ENCODE results near the gene MTHFR.

Gene MTHFR

GRCh38 chr1:11781297-11781696, 24.5 kb downstream of the MTHFR start:
- no peak for DNase-seq (ENCODE audit: low read depth)

GRCh38 chr1:11780380-11781147, 25.2 kb downstream of the MTHFR start:
- DNase-seq (ENCODE audit: low read depth): no peak

GRCh38 chr1:11779715-11780379, 25.9 kb downstream of the MTHFR start:
- DNase-seq (ENCODE audit: low read depth): no peak

GRCh38 chr1:11778844-11779623, 26.7 kb downstream of the MTHFR start:
- DNase-seq (ENCODE audit: low read depth): no peak

- no peak for DNase-seq (ENCODE audit: low read depth)
Observed at GRCh38 chr1:11778336-11778735, 27.4 kb downstream of the MTHFR start.

- no peak for DNase-seq (ENCODE audit: low read depth)
Observed at GRCh38 chr1:11777658-11778322, 28.0 kb downstream of the MTHFR start.

- DNase-seq (ENCODE audit: low read depth): no peak
Observed at GRCh38 chr1:11774753-11775152, 31.0 kb downstream of the MTHFR start.

GRCh38 chr1:11772458-11772857, 33.3 kb downstream of the MTHFR start:
- no peak for DNase-seq (ENCODE audit: low read depth)

- DNase-seq (ENCODE audit: low read depth): no peak
Observed at GRCh38 chr1:11771481-11772043, 34.2 kb downstream of the MTHFR start.

GRCh38 chr1:11770011-11770410, 35.8 kb downstream of the MTHFR start:
- DNase-seq (ENCODE audit: low read depth): no peak

- DNase-seq (ENCODE audit: low read depth): no peak
Observed at GRCh38 chr1:11769274-11769673, 36.5 kb downstream of the MTHFR start.

GRCh38 chr1:11768821-11769220, 36.9 kb downstream of the MTHFR start:
- no peak for DNase-seq (ENCODE audit: low read depth)

- no peak for DNase-seq (ENCODE audit: low read depth)
Observed at GRCh38 chr1:11767922-11768704, 37.7 kb downstream of the MTHFR start.

- no peak for DNase-seq (ENCODE audit: low read depth)
Observed at GRCh38 chr1:11766429-11766776, 39.4 kb downstream of the MTHFR start.

GRCh38 chr1:11765661-11766428, 39.9 kb downstream of the MTHFR start:
- DNase-seq (ENCODE audit: low read depth): no peak

GRCh38 chr1:11764519-11764918, 41.2 kb downstream of the MTHFR start:
- no peak for DNase-seq (ENCODE audit: low read depth)

- DNase-seq (ENCODE audit: low read depth): no peak
Observed at GRCh38 chr1:11764115-11764514, 41.6 kb downstream of the MTHFR start.

GRCh38 chr1:11761988-11762406, 43.8 kb downstream of the MTHFR start, which contains the start of gene C1orf167:
Gene C1orf167 (plus strand): TSS chr1:11762193. CDS start chr1:11764401, 2,208 bp downstream.
- no peak for DNase-seq (ENCODE audit: low read depth)

- no peak for DNase-seq (ENCODE audit: low read depth)
Observed at GRCh38 chr1:11761285-11761684, 44.5 kb downstream of the MTHFR start.

- DNase-seq (ENCODE audit: low read depth): no peak
Observed at GRCh38 chr1:11759791-11760190, 46.0 kb downstream of the MTHFR start.
